ENCODE data around the gene PDE4A.
"Not testable (repeated sequence)": the region's sequence is repeated elsewhere in the genome, so short reads cannot be mapped to it uniquely, and the experiment has no call there.

Gene PDE4A

GRCh38 chr19:10408511-10409283 lies 11.6 kb upstream of the PDE4A start:
- in situ Hi-C loops (cut with MboI; ENCODE audit: low sequenced_read_pairs, unreplicated experiment) = no loop called here
- peak; percentile 70 for DNase-seq (ENCODE audit: low spot score)
- TF ChIP-seq, protein P1, sequence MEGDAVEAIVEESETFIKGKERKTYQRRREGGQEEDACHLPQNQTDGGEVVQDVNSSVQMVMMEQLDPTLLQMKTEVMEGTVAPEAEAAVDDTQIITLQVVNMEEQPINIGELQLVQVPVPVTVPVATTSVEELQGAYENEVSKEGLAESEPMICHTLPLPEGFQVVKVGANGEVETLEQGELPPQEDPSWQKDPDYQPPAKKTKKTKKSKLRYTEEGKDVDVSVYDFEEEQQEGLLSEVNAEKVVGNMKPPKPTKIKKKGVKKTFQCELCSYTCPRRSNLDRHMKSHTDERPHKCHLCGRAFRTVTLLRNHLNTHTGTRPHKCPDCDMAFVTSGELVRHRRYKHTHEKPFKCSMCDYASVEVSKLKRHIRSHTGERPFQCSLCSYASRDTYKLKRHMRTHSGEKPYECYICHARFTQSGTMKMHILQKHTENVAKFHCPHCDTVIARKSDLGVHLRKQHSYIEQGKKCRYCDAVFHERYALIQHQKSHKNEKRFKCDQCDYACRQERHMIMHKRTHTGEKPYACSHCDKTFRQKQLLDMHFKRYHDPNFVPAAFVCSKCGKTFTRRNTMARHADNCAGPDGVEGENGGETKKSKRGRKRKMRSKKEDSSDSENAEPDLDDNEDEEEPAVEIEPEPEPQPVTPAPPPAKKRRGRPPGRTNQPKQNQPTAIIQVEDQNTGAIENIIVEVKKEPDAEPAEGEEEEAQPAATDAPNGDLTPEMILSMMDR (IDR thresholded peaks at IDR 0.05; ENCODE audit: borderline replicate concordance, control extremely low read depth, extremely low read depth, insufficient read depth, missing control alignments) = no peak

- DNase-seq (ENCODE audit: low spot score); in situ Hi-C loops (cut with MboI; ENCODE audit: low sequenced_read_pairs, unreplicated experiment): not testable (repeated sequence)
These were observed 9.1 kb upstream of the PDE4A start for GRCh38 chr19:10411224-10411623.

DNA sequence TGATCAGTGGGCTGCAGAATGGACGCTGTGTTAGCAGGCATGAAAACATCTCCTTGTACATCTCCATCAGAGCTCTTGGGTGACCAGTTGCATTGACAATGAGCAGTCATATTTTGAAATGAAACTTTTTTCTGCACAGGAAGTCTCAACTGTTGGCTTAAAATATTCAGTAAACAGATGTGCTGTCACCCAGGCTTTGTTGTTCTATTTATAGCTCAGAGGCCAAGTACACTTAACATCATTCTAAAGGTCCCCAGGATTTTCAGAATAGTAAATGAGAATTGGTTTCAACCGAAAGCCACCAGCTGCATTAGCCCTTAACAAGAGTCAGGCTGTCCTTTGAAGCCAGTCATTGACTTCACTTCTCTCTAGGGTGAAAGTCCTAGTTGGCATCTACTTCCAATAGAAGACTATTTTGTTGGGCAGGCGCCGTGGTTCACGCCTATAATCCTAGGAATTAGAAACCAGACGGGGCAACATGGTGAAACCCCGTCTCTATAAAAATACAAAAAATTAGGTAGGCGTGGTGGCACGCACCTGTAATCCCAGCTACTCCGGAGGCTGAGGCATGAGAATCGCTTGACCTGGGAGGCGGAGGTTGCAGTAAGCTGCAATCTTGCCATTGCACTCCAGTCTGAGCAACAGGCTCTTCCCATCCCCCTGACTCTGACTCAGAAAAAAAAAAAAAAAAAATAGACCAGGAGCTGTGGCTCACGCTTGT lies 7.9 kb upstream of the PDE4A start:
- in situ Hi-C loops (cut with MboI; ENCODE audit: low sequenced_read_pairs, unreplicated experiment) = no loop called here
- peak; percentile 60 for DNase-seq (ENCODE audit: low spot score)
- TF ChIP-seq, protein P1 (IDR thresholded peaks at IDR 0.05; ENCODE audit: borderline replicate concordance, control extremely low read depth, extremely low read depth, insufficient read depth, missing control alignments) = no peak

- TF ChIP-seq, protein P1 (IDR thresholded peaks at IDR 0.05; ENCODE audit: borderline replicate concordance, control extremely low read depth, extremely low read depth, insufficient read depth, missing control alignments) = no peak
- in situ Hi-C loops (cut with MboI; ENCODE audit: low sequenced_read_pairs, unreplicated experiment) = no loop called here
- DNase-seq (ENCODE audit: low spot score) = no peak
These were observed 4.3 kb upstream of the PDE4A start for GRCh38 chr19:10416083-10416379.

GRCh38 chr19:10416380-10417257 lies 3.7 kb upstream of the PDE4A start:
- in situ Hi-C loops (cut with MboI; ENCODE audit: low sequenced_read_pairs, unreplicated experiment) = no loop called here
- DNase-seq (ENCODE audit: low spot score) = peak; percentile 93

DNA sequence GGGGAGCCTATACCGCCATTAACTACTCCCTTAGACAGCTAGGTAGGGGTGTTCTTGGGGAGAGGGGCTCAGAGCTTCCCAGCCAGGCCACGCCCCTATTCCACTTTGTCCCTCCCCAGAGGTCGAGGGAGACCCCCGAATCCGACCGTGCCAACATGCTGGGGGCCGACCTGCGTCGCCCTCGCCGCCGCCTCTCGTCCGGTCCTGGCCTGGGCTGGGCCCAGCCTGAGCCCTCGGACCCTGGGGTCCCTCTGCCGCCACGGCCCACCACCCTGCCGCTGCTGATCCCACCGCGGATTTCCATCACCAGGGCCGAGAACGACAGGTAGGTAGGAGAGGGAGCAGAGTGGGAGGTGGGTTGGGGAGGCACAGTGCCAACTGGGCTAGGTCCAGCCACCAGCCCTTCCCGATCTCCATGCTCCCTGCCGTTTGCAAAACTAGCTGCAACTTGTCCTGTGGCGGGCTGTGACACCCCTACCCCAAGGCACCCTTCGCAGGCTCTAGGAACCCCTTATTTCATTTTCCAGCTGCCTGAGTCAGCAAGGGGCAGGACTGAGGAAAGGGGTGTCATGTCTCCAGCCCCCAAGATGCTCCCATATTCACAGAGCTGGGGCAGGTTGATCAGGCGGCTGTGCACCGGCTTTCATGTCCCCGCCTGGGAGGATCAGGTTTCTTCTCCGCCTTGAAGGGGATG lies 2.6 kb upstream of the PDE4A start:
- TF ChIP-seq, protein P1 (IDR thresholded peaks at IDR 0.05; ENCODE audit: borderline replicate concordance, control extremely low read depth, extremely low read depth, insufficient read depth, missing control alignments) = no peak
- in situ Hi-C loops (cut with MboI; ENCODE audit: low sequenced_read_pairs, unreplicated experiment) = no loop called here
- DNase-seq (ENCODE audit: low spot score) = no peak

More at GRCh38 chr19:10416380-10417257, 3.7 kb upstream of the PDE4A start:
- TF ChIP-seq, protein P1 (IDR thresholded peaks at IDR 0.05; ENCODE audit: borderline replicate concordance, control extremely low read depth, extremely low read depth, insufficient read depth, missing control alignments) = peak; percentile 95
